Type B pancreatic cell (in vitro differentiated cells): ENCODE results near the gene INPP4B. TPM values are rescaled to one million over a fixed set of nuclear protein-coding genes. Genes with fewer than 3 reads are reported as not detected.

Experiments
- DNase-seq: peaks from one replicate; pipeline ENCODE4 v3.0.0; 2021; ENCODE audit warnings: mixed read lengths; ENCODE audit not compliant: unreplicated experiment; ENCODE audit errors: extremely low spot score
- H3K27ac Mint-ChIP-seq: 2 replicates; pipeline ENCODE4 v1.8.0; 2021; ENCODE audit warnings: mild to moderate bottlenecking, mixed read lengths
- H3K27me3 Mint-ChIP-seq: 2 replicates; pipeline ENCODE4 v1.8.0; 2021; ENCODE audit warnings: mixed read lengths
- H3K36me3 Mint-ChIP-seq: 2 replicates; pipeline ENCODE4 v1.8.0; 2021; ENCODE audit warnings: mixed read lengths
- H3K4me1 Mint-ChIP-seq: one replicate; pipeline ENCODE4 v1.8.0; 2021; ENCODE audit warnings: mixed read lengths; ENCODE audit not compliant: unreplicated experiment
- H3K4me3 Mint-ChIP-seq: 2 replicates; pipeline ENCODE4 v1.8.0; 2021; ENCODE audit warnings: mild to moderate bottlenecking, mixed read lengths
- H3K9me3 Mint-ChIP-seq: 2 replicates; pipeline ENCODE4 v1.8.0; 2021; ENCODE audit warnings: mixed read lengths
- CTCF ChIP-seq: fragments of 200-600 bp; sonication (generic); conservative IDR thresholded peaks from 2 replicates; pipeline ENCODE4 v1.5.0; 2021; ENCODE audit warnings: antibody characterized with exemption, mild to moderate bottlenecking
- total RNA-seq: library from RNA; stranded (reverse); gene quantifications from 2 replicates; pipeline ENCODE4 v1.2.1, GENCODE V29; 2021; ENCODE audit warnings: low replicate concordance

Gene INPP4B
- total RNA-seq, 1 donor from 2014 or later: 9.0 TPM

GRCh38 chr4:142776026-142776425 is 70.1 kb downstream of the INPP4B start:
- DNase-seq: no peak

GRCh38 chr4:142773505-142773904 is 72.6 kb downstream of the INPP4B start:
- Mint-ChIP-seq H3K27ac (no peak overlapping the region), H3K4me1 (no peaks in the 10 kb centered on the region), H3K4me3 (no peak overlapping the region), H3K36me3 (no peaks in the 10 kb centered on the region), H3K27me3 (no peaks in the 10 kb centered on the region), H3K9me3 (no peaks in the 10 kb centered on the region)
- no peak for TF ChIP-seq CTCF
- DNase-seq: no peak

More at GRCh38 chr4:142776026-142776425, 70.1 kb downstream of the INPP4B start:
- no peaks in the 10 kb centered on the region for H3K27me3 Mint-ChIP-seq
- H3K36me3 Mint-ChIP-seq: no peaks in the 10 kb centered on the region
- H3K4me3 Mint-ChIP-seq: no peak overlapping the region
- H3K27ac Mint-ChIP-seq: no peak overlapping the region
- H3K4me1 Mint-ChIP-seq: no peaks in the 10 kb centered on the region
- no peak for TF ChIP-seq CTCF
- H3K9me3 Mint-ChIP-seq: no peaks in the 10 kb centered on the region

GRCh38 chr4:142762280-142762679 is 83.8 kb downstream of the INPP4B start:
- Mint-ChIP-seq H3K4me1 (no peaks in the 10 kb centered on the region), H3K27ac (no peak overlapping the region), H3K36me3 (no peaks in the 10 kb centered on the region), H3K4me3 (no peak overlapping the region), H3K9me3 (no peaks in the 10 kb centered on the region), H3K27me3 (no peaks in the 10 kb centered on the region)
- TF ChIP-seq CTCF: no peak
- no peak for DNase-seq

- no peaks in the 10 kb centered on the region for H3K4me1 Mint-ChIP-seq
- H3K27ac Mint-ChIP-seq: no peak overlapping the region
- H3K27me3 Mint-ChIP-seq: no peaks in the 10 kb centered on the region
- DNase-seq: no peak
- H3K9me3 Mint-ChIP-seq: no peaks in the 10 kb centered on the region
- no peaks in the 10 kb centered on the region for H3K36me3 Mint-ChIP-seq
- TF ChIP-seq CTCF: no peak
- H3K4me3 Mint-ChIP-seq: no peak overlapping the region
Observed at GRCh38 chr4:142752202-142752786, 93.8 kb downstream of the INPP4B start.

- Mint-ChIP-seq H3K4me1 (no peaks in the 10 kb centered on the region), H3K4me3 (no peak overlapping the region), H3K27ac (no peak overlapping the region), H3K9me3 (no peaks in the 10 kb centered on the region), H3K36me3 (no peaks in the 10 kb centered on the region), H3K27me3 (no peaks in the 10 kb centered on the region)
- no peak for TF ChIP-seq CTCF
- no peak for DNase-seq
Observed at GRCh38 chr4:142743121-142743825, 102.8 kb downstream of the INPP4B start.
